Right atrium auricular region (tissue), 2 donors: ENCODE data around the gene TPBGL. TPM values are rescaled to one million over a fixed set of nuclear protein-coding genes. Genes with fewer than 3 reads are reported as not detected.

Experiments
- DNase-seq: peaks from one replicate; pipeline ENCODE4 v3.0.0-alpha.2; 2019; ENCODE audit warnings: low spot score
- H3K27ac ChIP-seq, 2 donors: fragments of 200-600 bp; sonication (generic); 1 replicate in 1 of 2; 2 replicates in 1 of 2; pipeline ENCODE4 v1.5.1; 2016 to 2019
- H3K27me3 ChIP-seq, 2 donors: fragments of 200-600 bp; sonication (generic); one replicate each; pipeline versions ENCODE4 v1.5.1 to v1.6.0; 2017 to 2019
- H3K36me3 ChIP-seq: fragments of 200-600 bp; sonication (generic); one replicate; pipeline ENCODE4 v1.5.1; 2016
- H3K4me1 ChIP-seq, 2 donors: fragments of 200-600 bp; sonication (generic); one replicate each; pipeline versions ENCODE4 v1.5.1 to v1.6.0; 2017 to 2019
- H3K4me3 ChIP-seq, 2 donors: fragments of 200-600 bp; sonication (generic); 1 replicate in 1 of 2; 2 replicates in 1 of 2; pipeline ENCODE4 v1.5.1; 2017 to 2019; ENCODE audit warnings: mild to moderate bottlenecking in 1 of 2, moderate library complexity in 1 of 2
- H3K9me3 ChIP-seq, 2 donors: fragments of 200-600 bp; sonication (generic); one replicate each; pipeline ENCODE4 v1.5.1; 2019
- total RNA-seq, 2 donors: library from RNA; depleted of rRNA; stranded (reverse); fragments of >200 nt; gene quantifications; one replicate each; pipeline ENCODE4 v1.1.0, GENCODE V29; 2016
- TF ChIP-seq, protein P1 (sequence below), 2 donors: fragments of 200-600 bp; sonication (generic); IDR thresholded peaks; one replicate each; pipeline ENCODE4 v1.5.1; 2019; ENCODE audit warnings: antibody characterized with exemption in 2 of 2

The TPBGL gene
- total RNA-seq, 2 donors from 2014 or later, result 0.12 to 0.15 TPM

GRCh38 chr11:75239531-75240290, 863 bp upstream of the TPBGL start:
- Histone ChIP-seq H3K27me3 (peaks cover 3 to 19% of the 10 kb centered on the region in 2 donors), H3K4me1 (peaks cover 0 to 18% of the 10 kb centered on the region in 2 donors), H3K9me3 (no peaks in the 10 kb centered on the region), H3K27ac (no peak overlapping the region), H3K36me3 (no peaks in the 10 kb centered on the region), H3K4me3 (no peak overlapping the region)
- TF ChIP-seq, protein P1, sequence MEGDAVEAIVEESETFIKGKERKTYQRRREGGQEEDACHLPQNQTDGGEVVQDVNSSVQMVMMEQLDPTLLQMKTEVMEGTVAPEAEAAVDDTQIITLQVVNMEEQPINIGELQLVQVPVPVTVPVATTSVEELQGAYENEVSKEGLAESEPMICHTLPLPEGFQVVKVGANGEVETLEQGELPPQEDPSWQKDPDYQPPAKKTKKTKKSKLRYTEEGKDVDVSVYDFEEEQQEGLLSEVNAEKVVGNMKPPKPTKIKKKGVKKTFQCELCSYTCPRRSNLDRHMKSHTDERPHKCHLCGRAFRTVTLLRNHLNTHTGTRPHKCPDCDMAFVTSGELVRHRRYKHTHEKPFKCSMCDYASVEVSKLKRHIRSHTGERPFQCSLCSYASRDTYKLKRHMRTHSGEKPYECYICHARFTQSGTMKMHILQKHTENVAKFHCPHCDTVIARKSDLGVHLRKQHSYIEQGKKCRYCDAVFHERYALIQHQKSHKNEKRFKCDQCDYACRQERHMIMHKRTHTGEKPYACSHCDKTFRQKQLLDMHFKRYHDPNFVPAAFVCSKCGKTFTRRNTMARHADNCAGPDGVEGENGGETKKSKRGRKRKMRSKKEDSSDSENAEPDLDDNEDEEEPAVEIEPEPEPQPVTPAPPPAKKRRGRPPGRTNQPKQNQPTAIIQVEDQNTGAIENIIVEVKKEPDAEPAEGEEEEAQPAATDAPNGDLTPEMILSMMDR (IDR thresholded peaks at IDR 0.05), result no peak
- no peak for DNase-seq

DNA sequence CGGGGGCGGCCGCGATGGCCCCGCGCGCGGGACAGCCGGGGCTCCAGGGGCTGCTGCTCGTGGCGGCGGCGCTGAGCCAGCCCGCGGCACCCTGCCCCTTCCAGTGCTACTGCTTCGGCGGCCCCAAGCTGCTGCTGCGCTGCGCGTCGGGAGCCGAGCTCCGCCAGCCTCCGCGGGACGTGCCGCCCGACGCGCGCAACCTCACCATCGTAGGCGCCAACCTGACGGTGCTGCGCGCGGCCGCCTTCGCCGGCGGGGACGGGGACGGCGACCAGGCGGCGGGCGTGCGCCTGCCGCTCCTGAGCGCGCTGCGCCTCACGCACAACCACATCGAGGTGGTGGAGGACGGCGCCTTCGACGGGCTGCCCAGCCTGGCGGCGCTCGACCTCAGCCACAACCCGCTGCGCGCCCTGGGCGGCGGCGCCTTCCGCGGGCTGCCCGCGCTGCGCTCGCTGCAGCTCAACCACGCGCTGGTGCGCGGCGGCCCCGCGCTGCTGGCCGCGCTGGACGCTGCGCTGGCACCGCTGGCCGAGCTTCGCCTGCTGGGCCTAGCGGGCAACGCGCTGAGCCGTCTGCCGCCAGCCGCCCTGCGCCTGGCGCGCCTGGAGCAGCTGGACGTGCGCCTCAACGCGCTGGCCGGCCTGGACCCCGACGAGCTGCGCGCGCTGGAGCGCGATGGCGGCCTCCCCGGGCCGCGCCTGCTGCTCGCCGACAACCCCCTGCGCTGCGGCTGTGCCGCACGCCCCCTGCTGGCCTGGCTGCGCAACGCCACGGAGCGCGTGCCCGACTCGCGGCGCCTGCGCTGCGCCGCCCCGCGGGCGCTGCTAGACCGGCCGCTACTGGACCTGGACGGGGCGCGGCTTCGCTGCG, 697 bp downstream of the TPBGL start:
- TF ChIP-seq, protein P1 (IDR thresholded peaks at IDR 0.05), result peak; percentile 87 to 97

DNA sequence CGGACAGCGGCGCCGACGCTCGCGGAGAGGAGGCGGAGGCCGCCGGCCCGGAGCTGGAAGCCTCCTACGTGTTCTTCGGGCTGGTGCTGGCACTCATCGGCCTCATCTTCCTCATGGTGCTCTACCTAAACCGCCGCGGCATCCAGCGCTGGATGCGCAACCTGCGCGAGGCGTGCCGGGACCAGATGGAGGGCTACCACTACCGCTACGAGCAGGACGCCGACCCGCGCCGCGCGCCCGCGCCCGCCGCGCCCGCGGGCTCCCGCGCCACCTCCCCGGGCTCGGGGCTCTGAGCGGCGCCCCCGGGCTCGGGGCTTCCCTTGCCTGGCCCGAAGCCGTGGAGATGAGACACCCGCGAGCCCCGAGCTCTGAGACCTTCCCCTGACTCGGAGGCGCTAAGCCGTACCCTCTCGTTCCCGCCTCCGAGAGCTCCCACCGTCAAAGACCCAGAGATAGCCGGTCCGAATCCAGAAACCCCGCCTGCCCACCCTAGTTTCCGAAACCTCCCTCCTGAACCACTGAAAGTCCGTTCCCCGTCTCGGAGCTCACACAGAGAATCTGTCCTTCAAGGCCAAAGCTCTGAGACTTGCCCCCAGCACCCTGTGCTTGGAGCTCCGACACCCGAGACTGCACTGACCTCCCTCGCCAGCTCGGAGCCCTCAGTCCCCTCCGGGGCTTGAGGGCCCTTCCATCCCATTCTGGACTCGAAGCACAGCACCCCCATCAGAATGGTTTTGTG, 1.5 kb downstream of the TPBGL start:
- H3K27ac ChIP-seq, result no peak overlapping the region
- H3K4me1 ChIP-seq, result peaks cover 0 to 18% of the 10 kb centered on the region in 2 donors
- no peaks in the 10 kb centered on the region for H3K9me3 ChIP-seq
- H3K36me3 ChIP-seq, result no peaks in the 10 kb centered on the region
- DNase-seq, result no peak
- TF ChIP-seq, protein P1 (IDR thresholded peaks at IDR 0.05), result peak; percentile 25 to 30
- H3K27me3 ChIP-seq, result peaks cover 3 to 19% of the 10 kb centered on the region in 2 donors
- H3K4me3 ChIP-seq, result peak overlapping the region; percentile 20 to 47

More for the DNA sequence above, 697 bp downstream of the TPBGL start:
- Histone ChIP-seq H3K27ac (no peak overlapping the region), H3K4me3 (peak overlapping the region; percentile 20 to 47), H3K27me3 (peaks cover 3 to 19% of the 10 kb centered on the region in 2 donors), H3K36me3 (no peaks in the 10 kb centered on the region), H3K9me3 (no peaks in the 10 kb centered on the region), H3K4me1 (peaks cover 0 to 18% of the 10 kb centered on the region in 2 donors)
- DNase-seq, result peak; percentile 74

GRCh38 chr11:75242722-75243600, 2.4 kb downstream of the TPBGL start:
- DNase-seq, result no peak
- Histone ChIP-seq H3K27me3 (peaks cover 3 to 19% of the 10 kb centered on the region in 2 donors), H3K4me3 (no peak overlapping the region), H3K4me1 (peaks cover 0 to 18% of the 10 kb centered on the region in 2 donors), H3K27ac (no peak overlapping the region), H3K36me3 (no peaks in the 10 kb centered on the region), H3K9me3 (no peaks in the 10 kb centered on the region)
- TF ChIP-seq, protein P1 (IDR thresholded peaks at IDR 0.05), result no peak
